Trophoblast cell (in vitro differentiated cells and primary cell): ENCODE results near the gene BLM.

ENCODE experiments used
- DNase-seq, 2 donors: peaks; one replicate each; pipeline ENCODE4 v3.0.0-alpha.2; 2016
- H2AFZ ChIP-seq: 2 replicates; pipeline ENCODE4 v1.6.1; 2013; ENCODE audit warnings: low read length, moderate library complexity, mild to moderate bottlenecking; ENCODE audit not compliant: insufficient read depth, poor library complexity
- H2AK5ac ChIP-seq: 2 replicates; pipeline ENCODE4 v1.6.1; 2013; ENCODE audit warnings: mild to moderate bottlenecking, low read length
- H2BK120ac ChIP-seq: 2 replicates; pipeline ENCODE4 v1.6.1; 2013; ENCODE audit warnings: low read length, mild to moderate bottlenecking, moderate library complexity; ENCODE audit not compliant: insufficient read depth, poor library complexity
- H2BK12ac ChIP-seq: 2 replicates; pipeline ENCODE4 v1.6.1; 2013; ENCODE audit warnings: mild to moderate bottlenecking, low read length, moderate library complexity
- H2BK5ac ChIP-seq: 2 replicates; pipeline ENCODE4 v1.6.1; 2013; ENCODE audit warnings: low read length, low read depth, moderate library complexity, mild to moderate bottlenecking; ENCODE audit not compliant: poor library complexity
- H3K14ac ChIP-seq: 2 replicates; pipeline ENCODE4 v1.6.1; 2013; ENCODE audit warnings: mild to moderate bottlenecking, low read length
- H3K18ac ChIP-seq: 2 replicates; pipeline ENCODE4 v1.6.1; 2013; ENCODE audit warnings: mild to moderate bottlenecking, low read length
- H3K23ac ChIP-seq: 2 replicates; pipeline ENCODE4 v1.6.1; 2013; ENCODE audit warnings: low read length
- H3K27ac ChIP-seq: 2 replicates; pipeline ENCODE4 v1.5.1; 2013; ENCODE audit warnings: low read depth, mild to moderate bottlenecking, inconsistent platforms, low read length, moderate library complexity
- H3K27me3 ChIP-seq: 2 replicates; pipeline ENCODE4 v1.6.1; 2013; ENCODE audit warnings: inconsistent platforms, mild to moderate bottlenecking, low read length, moderate library complexity; ENCODE audit not compliant: insufficient read depth
- H3K36me3 ChIP-seq, 2 experiments: 1 replicate in 1 of 2; 2 replicates in 1 of 2; pipeline ENCODE4 v1.6.1; 2013; ENCODE audit warnings: low read length in 2 of 2, mild to moderate bottlenecking in 2 of 2, moderate library complexity in 1 of 2; ENCODE audit not compliant: insufficient read depth in 2 of 2, control insufficient read depth in 1 of 2
- H3K4ac ChIP-seq: 2 replicates; pipeline ENCODE4 v1.6.1; 2013; ENCODE audit warnings: low read depth, mild to moderate bottlenecking, low read length, moderate library complexity
- H3K4me1 ChIP-seq, 2 experiments: 1 replicate in 1 of 2; 2 replicates in 1 of 2; pipeline ENCODE4 v1.6.1; 2013; ENCODE audit warnings: low read length in 2 of 2, mild to moderate bottlenecking in 2 of 2, moderate library complexity in 1 of 2; ENCODE audit not compliant: insufficient read depth in 2 of 2, control insufficient read depth in 1 of 2
- H3K4me2 ChIP-seq: 2 replicates; pipeline ENCODE4 v1.6.1; 2013; ENCODE audit warnings: inconsistent platforms, mild to moderate bottlenecking, low read length, moderate library complexity
- H3K4me3 ChIP-seq: 2 replicates; pipeline ENCODE4 v1.5.1; 2013; ENCODE audit warnings: mild to moderate bottlenecking, low read depth, low read length, inconsistent platforms
- H3K79me1 ChIP-seq: one replicate; pipeline ENCODE4 v1.6.1; 2013; ENCODE audit warnings: low read length
- H3K79me2 ChIP-seq: 2 replicates; pipeline ENCODE4 v1.6.1; 2013; ENCODE audit warnings: low read length, mild to moderate bottlenecking; ENCODE audit not compliant: control insufficient read depth, insufficient read depth, poor library complexity
- H3K9ac ChIP-seq: 2 replicates; pipeline ENCODE4 v1.6.1; 2013; ENCODE audit warnings: mild to moderate bottlenecking, low read length
- H3K9me3 ChIP-seq: 2 replicates; pipeline ENCODE4 v1.6.1; 2013; ENCODE audit warnings: low read depth, mild to moderate bottlenecking, control low read depth, inconsistent platforms, low read length; ENCODE audit not compliant: insufficient read depth
- H4K12ac ChIP-seq: 2 replicates; pipeline ENCODE4 v1.6.1; 2013; ENCODE audit warnings: low read depth, mild to moderate bottlenecking, low read length, moderate library complexity
- H4K8ac ChIP-seq: 2 replicates; pipeline ENCODE4 v1.6.1; 2013; ENCODE audit warnings: low read depth, mild to moderate bottlenecking, low read length, moderate library complexity
- H4K91ac ChIP-seq: one replicate; pipeline ENCODE4 v1.6.1; 2013; ENCODE audit warnings: low read depth, mild to moderate bottlenecking, low read length, moderate library complexity
- WGBS: extraction: QIAGEN DNeasy Blood & Tissue Kit; methylation state at CpG from one replicate; pipeline ENCODE4 v1.1.7; 2013; ENCODE audit warnings: missing lambda C conversion rate; ENCODE audit not compliant: insufficient read length, insufficient coverage; ENCODE audit errors: extremely low coverage; 5-methylcytosine and 5-hydroxymethylcytosine counted together

Gene BLM

DNA sequence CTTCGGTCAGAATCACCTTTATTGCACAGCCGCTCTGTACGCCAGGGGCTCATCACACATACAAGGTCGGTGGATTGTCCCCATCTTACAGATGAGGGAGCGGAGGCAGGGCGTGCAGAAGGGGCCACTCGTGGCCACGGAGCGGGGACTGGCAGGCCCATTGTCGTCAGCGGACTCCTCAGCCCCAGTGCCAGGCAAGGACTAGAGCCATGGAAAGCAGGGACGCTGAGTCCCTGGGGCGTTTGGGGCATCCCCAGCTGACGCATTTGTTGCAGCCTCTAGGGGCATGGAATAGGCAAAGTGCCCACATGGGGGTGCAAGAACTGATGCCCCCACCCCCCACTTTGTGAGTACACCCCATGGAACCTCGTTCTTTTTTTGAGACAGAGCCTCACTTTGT lies 121.4 kb downstream of the BLM start:
- Histone ChIP-seq H3K79me1 (peaks cover 20% of the 10 kb centered on the region), H3K4me2 (no peak overlapping the region), H3K79me2 (no peaks in the 10 kb centered on the region), H3K27ac (no peak overlapping the region), H2BK5ac (no peak overlapping the region), H3K23ac (no peak overlapping the region), H3K14ac (peak overlapping the region; percentile 19), H2AK5ac (peak overlapping the region; percentile 10), H4K8ac (peak overlapping the region; percentile 11), H2AFZ (no peak overlapping the region), H3K9ac (no peak overlapping the region), H3K4ac (no peak overlapping the region), H3K4me1 (peaks cover 20 to 21% of the 10 kb centered on the region in 2 experiments), H3K18ac (no peak overlapping the region), H3K27me3 (no peaks in the 10 kb centered on the region), H4K12ac (no peak overlapping the region), H2BK120ac (peak overlapping the region; percentile 34), H2BK12ac (no peak overlapping the region), H4K91ac (peak overlapping the region; percentile 49), H3K36me3 (no peaks in the 10 kb centered on the region), H3K9me3 (no peaks in the 10 kb centered on the region), H3K4me3 (no peak overlapping the region)
- DNase-seq = no peak
- no CpG with 5 or more reads among the region's 15 CpGs for WGBS

DNA sequence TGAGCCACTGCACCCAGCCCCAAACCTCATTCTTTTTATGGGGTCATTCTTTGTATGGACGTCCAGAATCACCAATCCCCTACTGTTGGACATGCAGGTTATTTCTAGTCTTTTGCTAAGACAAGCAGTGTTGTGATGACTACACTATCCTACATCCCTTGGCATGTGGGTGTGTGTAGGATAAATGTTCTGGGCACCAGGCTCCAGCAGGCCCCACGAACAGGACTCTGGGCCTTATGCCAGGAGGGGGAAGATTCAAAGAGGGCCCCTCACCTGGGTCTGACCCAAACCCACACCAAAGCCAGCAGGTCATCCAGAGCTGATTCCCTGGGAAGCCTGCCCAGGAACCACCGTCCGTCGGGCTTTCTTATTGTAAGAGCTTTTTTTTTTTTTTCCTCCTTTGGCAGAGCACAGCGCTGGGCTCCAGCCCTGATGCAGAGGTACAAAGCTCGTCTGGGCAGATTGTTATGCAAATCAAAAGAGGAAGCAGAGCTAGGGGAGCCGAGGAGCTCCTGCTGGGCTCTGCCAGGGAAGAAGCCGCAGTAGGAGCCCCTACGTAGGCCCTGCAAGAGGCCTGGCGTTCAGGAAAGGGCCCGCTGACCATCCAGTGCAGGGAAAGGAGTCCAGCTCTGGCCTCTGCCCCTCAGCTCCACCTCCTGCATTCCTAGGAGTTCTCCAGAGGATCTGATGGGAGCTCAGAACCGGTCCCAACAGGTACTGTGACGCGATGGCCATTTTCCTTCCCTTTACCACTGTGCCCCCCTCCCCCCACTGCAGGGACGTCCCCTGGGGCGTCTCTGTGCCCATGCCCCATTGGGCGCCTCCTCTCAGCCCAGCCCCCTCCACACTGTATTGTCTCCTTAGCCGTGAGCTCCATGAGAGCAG lies 122.3 kb downstream of the BLM start:
- H3K4me2 ChIP-seq = no peak overlapping the region
- peak overlapping the region; percentile 28 for H4K12ac ChIP-seq
- WGBS = no CpG with 5 or more reads among the region's 19 CpGs
- peaks cover 20% of the 10 kb centered on the region for H3K79me1 ChIP-seq
- no peaks in the 10 kb centered on the region for H3K9me3 ChIP-seq
- H4K8ac ChIP-seq = peak overlapping the region; percentile 81
- peak overlapping the region; percentile 76 for H3K14ac ChIP-seq
- H3K36me3 ChIP-seq = no peaks in the 10 kb centered on the region
- H2BK12ac ChIP-seq = peak overlapping the region; percentile 81
- peak overlapping the region; percentile 87 for H4K91ac ChIP-seq
- peaks cover 20 to 21% of the 10 kb centered on the region in 2 experiments for H3K4me1 ChIP-seq
- H2AFZ ChIP-seq = peak overlapping the region; percentile 42
- no peak overlapping the region for H3K9ac ChIP-seq
- H3K27me3 ChIP-seq = no peaks in the 10 kb centered on the region
- no peak overlapping the region for H3K23ac ChIP-seq
- H3K4ac ChIP-seq = peak overlapping the region; percentile 38
- no peak overlapping the region for H3K4me3 ChIP-seq
- peak overlapping the region; percentile 89 for H2AK5ac ChIP-seq
- peak overlapping the region; percentile 67 for H2BK120ac ChIP-seq
- H3K18ac ChIP-seq = peak overlapping the region; percentile 20
- no peaks in the 10 kb centered on the region for H3K79me2 ChIP-seq
- peak; percentile 77 to 82 for DNase-seq
- peak overlapping the region; percentile 60 for H3K27ac ChIP-seq
- H2BK5ac ChIP-seq = peak overlapping the region; percentile 73

DNA sequence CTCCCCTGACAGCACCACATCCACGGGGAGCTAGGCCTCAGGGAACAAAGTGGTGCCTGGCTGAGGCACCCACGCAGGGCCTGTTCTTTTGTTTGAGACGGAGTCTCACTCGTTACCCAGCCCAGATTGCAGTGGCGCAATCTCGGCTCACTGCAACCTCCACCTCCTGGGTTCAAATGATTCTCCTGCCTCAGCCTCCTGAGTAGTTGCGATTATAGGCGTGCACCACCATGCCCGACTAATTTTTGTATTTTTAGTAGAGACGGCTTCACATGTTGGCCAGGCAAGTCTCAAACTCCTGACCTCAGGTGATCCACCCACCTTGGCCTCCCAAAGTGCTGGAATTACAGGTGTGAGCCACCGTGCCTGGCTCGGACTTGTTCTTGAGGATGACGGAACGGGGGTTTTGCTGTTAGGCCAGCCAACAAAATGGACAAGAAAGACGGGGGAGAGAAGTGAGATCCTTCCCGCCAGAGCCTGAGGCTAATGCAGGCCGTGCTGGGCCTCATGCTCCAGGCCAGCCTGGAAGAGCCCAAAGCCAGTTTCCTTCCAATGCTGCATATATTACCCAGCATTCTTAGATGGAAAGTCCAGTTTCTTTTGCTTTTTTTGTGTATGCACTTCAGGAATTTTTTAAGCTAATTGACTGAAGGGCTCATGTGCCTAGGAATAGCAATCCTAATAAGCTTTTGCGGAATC lies 123.2 kb downstream of the BLM start:
- H2AK5ac ChIP-seq = peak overlapping the region; percentile 89
- peak overlapping the region; percentile 20 for H3K18ac ChIP-seq
- peak overlapping the region; percentile 60 for H3K27ac ChIP-seq
- peak overlapping the region; percentile 81 for H4K8ac ChIP-seq
- no peaks in the 10 kb centered on the region for H3K79me2 ChIP-seq
- H3K4me3 ChIP-seq = no peak overlapping the region
- peak overlapping the region; percentile 76 for H3K14ac ChIP-seq
- peaks cover 20% of the 10 kb centered on the region for H3K79me1 ChIP-seq
- H3K4me1 ChIP-seq = peaks cover 21 to 25% of the 10 kb centered on the region in 2 experiments
- H3K36me3 ChIP-seq = no peaks in the 10 kb centered on the region
- H2BK12ac ChIP-seq = peak overlapping the region; percentile 81
- peak overlapping the region; percentile 67 for H2BK120ac ChIP-seq
- H4K91ac ChIP-seq = peak overlapping the region; percentile 87
- H3K4me2 ChIP-seq = no peak overlapping the region
- no CpG with 5 or more reads among the region's 18 CpGs for whole genome bisulfite sequencing
- peak overlapping the region; percentile 28 for H4K12ac ChIP-seq
- peak; percentile 93 to 96 for DNase-seq
- peak overlapping the region; percentile 38 for H3K4ac ChIP-seq
- H3K9ac ChIP-seq = no peak overlapping the region
- peak overlapping the region; percentile 73 for H2BK5ac ChIP-seq
- H3K27me3 ChIP-seq = no peaks in the 10 kb centered on the region
- no peaks in the 10 kb centered on the region for H3K9me3 ChIP-seq
- H2AFZ ChIP-seq = peak overlapping the region; percentile 42
- no peak overlapping the region for H3K23ac ChIP-seq

DNA sequence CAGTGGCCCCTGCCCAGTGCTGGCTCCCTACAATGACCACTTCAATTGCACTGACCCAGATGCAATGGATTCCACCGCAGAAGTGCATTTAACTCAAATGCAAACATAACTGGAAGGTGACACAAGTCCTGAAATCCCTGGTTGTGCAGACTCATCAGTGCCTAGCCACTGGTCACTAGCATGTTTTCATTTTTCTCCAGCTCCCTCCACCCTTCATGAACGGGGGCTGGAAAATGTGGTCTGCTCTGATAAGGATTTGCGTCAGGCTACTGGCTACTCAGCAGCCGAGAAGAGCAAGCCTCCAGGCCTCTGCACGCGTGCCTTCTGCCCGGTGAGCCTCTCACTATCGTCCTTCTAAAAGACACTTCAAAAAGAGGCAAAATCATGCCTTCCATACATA lies 123.8 kb downstream of the BLM start:
- Histone ChIP-seq H3K18ac (no peak overlapping the region), H3K4me2 (no peak overlapping the region), H4K8ac (no peak overlapping the region), H3K79me1 (peaks cover 20% of the 10 kb centered on the region), H3K9ac (no peak overlapping the region), H3K4me1 (peaks cover 24 to 26% of the 10 kb centered on the region in 2 experiments), H2BK120ac (no peak overlapping the region), H3K14ac (no peak overlapping the region), H3K23ac (no peak overlapping the region), H3K4ac (no peak overlapping the region), H3K36me3 (no peaks in the 10 kb centered on the region), H3K27me3 (no peaks in the 10 kb centered on the region), H3K4me3 (no peak overlapping the region), H2AFZ (no peak overlapping the region), H2BK12ac (no peak overlapping the region), H3K27ac (peak overlapping the region; percentile 60), H4K12ac (no peak overlapping the region), H2BK5ac (no peak overlapping the region), H4K91ac (no peak overlapping the region), H3K9me3 (no peaks in the 10 kb centered on the region), H2AK5ac (no peak overlapping the region), H3K79me2 (no peaks in the 10 kb centered on the region)
- no CpG with 5 or more reads among the region's 8 CpGs for WGBS
- DNase-seq = peak; percentile 48 to 59
